Measurements from ENCODE around the gene WWOX.

DNA sequence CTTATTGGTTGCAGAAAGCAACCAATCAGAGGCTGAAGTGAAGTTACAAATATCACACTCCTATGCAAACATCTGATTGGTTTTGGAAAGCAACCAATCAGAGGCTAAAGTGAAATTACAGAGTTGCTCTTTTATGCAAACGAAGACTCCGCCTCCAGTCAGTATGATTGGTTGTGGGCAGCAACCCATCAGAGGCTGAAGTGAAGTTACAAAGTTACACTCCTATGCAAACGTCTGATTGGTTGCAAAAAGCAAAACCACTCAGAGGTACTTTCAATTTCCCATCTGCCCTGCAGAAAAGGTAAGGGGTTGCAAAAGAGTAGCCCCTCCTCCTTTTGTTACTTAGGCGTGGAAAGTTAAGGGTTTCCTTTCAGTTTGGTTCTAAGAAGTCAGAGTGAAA, 803.8 kb downstream of the WWOX start:
- TF ChIP-seq, protein P1, sequence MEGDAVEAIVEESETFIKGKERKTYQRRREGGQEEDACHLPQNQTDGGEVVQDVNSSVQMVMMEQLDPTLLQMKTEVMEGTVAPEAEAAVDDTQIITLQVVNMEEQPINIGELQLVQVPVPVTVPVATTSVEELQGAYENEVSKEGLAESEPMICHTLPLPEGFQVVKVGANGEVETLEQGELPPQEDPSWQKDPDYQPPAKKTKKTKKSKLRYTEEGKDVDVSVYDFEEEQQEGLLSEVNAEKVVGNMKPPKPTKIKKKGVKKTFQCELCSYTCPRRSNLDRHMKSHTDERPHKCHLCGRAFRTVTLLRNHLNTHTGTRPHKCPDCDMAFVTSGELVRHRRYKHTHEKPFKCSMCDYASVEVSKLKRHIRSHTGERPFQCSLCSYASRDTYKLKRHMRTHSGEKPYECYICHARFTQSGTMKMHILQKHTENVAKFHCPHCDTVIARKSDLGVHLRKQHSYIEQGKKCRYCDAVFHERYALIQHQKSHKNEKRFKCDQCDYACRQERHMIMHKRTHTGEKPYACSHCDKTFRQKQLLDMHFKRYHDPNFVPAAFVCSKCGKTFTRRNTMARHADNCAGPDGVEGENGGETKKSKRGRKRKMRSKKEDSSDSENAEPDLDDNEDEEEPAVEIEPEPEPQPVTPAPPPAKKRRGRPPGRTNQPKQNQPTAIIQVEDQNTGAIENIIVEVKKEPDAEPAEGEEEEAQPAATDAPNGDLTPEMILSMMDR (IDR thresholded peaks at IDR 0.05; ENCODE audit: low read depth, low read length): no peak
- TF ChIP-seq POLR2A (IDR thresholded peaks at IDR 0.05; ENCODE audit: extremely low read depth, insufficient read length) (no peak), MYC (IDR thresholded peaks at IDR 0.05; ENCODE audit: low read depth, low read length) (no peak)

Data from NB4 (cell line).